Measurements from ENCODE around the gene PSTPIP1.

PSTPIP1 gene

GRCh38 chr15:77020348-77021087 lies 25.6 kb downstream of the PSTPIP1 start:
- DNase-seq = no peak

DNA sequence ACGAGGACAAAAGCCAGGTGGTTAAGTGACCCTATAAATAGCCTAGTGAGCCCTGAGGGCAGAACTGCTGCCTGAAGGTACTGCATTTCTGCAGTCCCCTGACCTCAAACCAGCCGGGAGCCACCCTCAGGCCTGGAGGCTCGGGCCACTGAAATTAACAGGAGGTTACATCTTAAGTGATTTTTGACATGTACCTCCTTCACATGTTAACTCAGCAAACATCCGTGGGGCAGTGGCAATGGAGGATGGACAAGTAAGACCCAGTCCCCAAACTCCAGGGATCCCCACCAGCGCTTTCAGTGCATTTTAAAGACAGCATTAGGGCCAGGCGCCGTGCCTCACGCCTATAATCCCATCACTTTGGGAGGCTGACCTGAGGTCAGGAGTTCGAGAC lies 26.2 kb downstream of the PSTPIP1 start:
- no peak for DNase-seq

DNA sequence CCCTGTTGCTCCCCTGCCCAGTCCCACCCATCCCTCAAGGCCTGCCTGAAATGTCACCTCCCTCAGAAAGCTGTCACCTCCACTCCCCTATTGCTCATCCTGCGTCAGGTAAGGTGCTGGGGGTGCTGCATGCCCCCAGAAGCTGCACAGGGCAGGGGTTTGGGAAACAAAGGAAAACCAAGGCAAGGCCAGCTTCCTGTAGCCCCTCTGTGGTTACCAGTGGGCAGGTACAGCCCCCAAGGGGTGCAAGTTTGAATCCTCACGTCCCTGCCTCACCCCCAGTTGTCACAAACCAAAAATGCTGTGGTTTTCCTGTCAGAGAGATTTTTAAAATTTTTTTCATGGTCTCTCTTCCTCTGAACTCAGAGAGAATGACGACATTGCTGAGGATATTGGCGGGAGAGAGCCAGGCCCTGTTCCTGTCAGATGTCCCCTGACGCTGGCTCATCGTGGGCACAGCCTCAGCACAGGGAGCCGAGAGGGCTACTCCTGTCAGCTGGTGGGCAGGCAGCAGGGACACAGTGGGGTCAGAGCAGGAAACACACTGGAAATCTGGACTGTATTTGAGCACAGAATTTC lies 27.0 kb downstream of the PSTPIP1 start:
- DNase-seq = peak; percentile 30

DNA sequence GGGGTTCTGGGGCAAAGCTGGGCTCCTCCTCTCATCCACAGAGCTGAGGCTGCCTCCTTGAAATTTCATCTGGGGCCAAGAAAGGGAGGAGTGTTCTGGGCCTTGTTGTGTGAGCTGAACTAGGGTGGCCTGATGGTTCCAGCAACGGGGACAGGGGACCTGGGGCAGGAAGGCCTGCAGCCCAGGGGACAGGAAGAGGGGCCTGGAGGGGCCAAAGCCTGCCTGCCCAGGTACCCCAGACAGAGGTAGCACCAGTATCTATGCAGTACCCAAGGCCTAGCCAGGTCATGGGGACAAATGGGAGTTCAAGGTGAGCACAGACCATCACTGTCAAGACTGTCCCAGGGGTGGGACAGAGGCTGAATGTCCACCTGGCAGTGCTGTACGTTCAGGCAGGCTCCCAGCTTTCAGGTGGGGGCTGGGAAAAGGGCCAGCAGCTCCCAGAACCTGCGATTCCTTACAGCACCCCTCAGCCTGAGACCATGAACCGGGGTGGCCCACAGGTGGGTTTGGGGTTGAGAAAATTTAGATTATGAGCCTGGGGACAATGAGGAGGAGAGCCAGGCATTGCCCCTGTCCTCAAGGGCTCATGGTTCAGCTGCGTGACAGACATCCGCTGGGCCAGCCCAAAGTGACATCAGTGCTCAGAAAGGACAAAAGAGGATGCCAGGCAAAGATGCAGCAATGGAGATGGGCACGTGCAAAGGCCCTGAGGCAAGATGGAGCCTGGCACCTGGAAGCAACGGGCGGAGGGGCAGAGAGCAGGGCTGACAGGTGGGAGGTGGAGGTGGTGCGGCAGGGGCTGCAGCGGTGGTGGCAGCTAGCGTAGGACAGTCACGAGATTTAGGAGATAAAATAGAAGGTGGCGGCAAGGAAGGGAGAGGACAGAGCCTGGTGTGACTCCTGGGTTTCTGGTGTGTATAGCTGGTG lies 28.0 kb downstream of the PSTPIP1 start:
- no peak for DNase-seq

DNA sequence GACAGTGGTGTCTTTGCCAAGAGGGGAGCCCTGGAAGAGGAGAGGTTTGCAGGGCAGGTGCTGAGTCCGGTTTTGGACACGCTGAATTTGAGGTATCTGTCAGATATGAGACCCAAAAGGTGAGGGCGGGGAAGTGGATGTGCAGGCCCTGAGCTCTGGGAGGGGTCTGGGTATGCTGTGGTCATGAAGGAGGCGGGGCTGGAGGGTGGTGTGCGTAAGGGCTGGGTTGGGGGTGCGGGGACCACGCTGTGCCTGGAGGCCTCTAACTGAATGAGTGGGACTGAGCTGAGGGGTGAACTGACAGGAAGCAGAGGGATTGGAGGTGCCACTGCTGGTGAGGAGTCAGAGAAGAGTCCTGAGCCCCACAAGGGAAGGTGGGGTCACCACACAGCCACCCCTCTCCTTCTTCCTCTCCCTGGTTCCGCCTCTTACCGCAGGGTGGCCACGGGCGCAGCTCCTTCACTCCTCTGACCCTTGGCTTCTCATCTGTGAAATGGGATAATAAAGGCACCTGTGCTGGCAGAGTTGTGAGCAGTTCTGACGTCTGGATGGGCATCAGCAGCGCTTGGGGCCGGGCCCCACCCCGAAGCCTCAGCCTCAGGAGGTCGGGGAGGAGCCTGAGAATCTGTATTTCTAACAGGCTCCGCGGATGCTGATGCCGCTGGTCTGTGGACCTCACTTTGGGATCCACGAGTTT lies 28.8 kb downstream of the PSTPIP1 start:
- no peak for DNase-seq

- peak; percentile 68 for DNase-seq
Measured at GRCh38 chr15:77024273-77025082, 29.6 kb downstream of the PSTPIP1 start.

DNA sequence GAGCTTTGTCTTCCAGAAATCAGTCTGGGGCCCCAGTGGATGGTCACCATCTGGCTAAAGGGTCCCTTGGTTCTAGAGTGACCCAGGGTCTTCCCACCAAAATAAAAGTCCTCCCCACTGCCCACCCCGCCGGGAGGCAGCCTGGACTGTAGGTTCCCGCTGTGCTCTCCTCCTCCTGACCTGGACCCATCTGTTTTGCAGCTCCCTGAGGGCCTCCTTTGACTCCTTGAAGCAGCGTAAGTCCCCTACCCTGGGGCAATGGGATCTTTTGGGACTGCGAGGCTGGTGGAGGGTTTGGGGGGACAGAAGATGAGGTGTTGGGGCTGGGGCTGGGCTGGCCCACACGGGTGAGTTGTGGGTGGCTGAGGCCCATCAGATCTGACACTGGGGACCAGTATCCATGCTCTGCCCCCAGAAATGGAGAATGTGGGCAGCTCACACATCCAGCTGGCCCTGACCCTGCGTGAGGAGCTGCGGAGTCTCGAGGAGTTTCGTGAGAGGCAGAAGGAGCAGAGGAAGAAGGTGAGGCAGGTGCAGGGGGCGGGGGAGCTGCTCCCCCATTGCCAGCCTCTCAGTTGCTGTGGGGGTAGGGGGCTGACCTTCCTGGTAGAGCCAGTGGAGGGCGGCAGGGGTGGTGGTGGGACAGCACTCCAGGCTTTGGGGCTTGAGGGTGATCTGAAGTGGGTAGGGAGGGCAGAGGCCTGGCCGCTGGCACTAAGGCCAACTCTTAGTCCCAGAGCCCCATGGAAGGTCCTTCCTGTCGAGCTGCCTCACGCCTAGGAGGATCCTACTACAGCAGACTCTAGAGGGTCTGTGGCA lies 30.4 kb downstream of the PSTPIP1 start:
- no peak for DNase-seq

GRCh38 chr15:77025941-77026411 lies 31.1 kb downstream of the PSTPIP1 start:
- no peak for DNase-seq

- no peak for DNase-seq
Measured at GRCh38 chr15:77026501-77027110, 31.7 kb downstream of the PSTPIP1 start.

DNA sequence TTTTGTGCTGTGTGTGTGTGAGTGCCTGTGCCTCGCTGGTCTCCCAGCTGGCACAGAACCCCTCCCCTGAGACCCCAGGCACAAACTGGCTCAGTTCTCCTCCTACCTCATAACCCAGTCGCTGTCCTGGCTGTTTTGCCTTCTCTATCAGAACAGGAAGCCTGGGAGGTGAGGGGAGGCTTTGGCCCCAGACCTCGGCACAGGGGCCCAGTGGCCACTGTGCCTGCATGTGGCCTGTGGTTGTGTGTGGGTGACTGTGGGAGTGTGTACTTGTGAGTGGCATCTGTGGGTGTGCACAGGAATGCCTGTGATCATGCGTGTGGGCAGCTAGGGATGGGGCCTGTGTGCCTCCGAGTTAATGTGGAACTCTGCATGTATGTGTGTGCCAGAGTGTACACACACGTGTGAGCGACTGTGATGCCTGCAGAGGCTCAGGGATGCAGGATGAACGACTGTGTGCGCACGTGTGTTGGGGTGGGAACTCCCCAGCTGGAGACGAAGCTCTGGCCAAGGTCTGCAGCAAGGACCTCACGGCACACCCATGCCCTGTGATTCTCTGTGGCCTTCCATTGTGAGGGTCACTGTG lies 32.3 kb downstream of the PSTPIP1 start:
- DNase-seq = no peak

GRCh38 chr15:77027697-77028450 lies 32.9 kb downstream of the PSTPIP1 start:
- no peak for DNase-seq

DNA sequence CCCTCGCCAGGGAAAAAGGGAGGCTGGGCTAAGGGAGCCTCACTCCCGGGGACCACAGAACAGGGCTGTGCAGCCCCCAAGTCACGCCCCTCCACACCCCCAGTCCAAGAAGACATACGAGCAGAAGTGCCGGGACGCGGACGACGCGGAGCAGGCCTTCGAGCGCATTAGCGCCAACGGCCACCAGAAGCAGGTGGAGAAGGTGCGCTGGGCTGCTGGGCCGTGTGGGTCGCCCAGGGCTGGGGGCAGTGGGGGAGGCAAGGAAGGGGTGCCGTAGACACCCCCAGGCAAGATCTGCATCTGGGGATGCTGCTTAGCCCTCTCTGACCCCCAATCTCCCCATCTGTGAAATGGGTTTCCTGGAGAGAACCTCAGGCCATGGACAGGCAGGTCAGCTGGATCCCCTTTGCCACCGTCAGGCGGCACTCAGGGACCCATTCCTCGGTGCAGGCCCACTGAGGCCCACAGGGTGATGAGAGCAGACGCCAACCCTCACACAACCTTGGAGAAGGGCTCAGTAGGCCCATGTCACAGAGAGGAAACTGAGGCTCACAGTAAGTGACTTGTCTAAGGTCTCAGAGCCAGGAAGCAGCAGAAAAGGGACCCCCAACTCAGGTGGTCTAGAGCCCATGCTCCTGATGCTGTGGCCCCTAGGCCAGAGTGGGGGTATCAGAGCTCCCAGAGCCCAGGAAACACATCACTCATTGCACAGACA lies 33.7 kb downstream of the PSTPIP1 start:
- no peak for DNase-seq

- DNase-seq = no peak
Measured at GRCh38 chr15:77029166-77030047, 34.5 kb downstream of the PSTPIP1 start.

DNA sequence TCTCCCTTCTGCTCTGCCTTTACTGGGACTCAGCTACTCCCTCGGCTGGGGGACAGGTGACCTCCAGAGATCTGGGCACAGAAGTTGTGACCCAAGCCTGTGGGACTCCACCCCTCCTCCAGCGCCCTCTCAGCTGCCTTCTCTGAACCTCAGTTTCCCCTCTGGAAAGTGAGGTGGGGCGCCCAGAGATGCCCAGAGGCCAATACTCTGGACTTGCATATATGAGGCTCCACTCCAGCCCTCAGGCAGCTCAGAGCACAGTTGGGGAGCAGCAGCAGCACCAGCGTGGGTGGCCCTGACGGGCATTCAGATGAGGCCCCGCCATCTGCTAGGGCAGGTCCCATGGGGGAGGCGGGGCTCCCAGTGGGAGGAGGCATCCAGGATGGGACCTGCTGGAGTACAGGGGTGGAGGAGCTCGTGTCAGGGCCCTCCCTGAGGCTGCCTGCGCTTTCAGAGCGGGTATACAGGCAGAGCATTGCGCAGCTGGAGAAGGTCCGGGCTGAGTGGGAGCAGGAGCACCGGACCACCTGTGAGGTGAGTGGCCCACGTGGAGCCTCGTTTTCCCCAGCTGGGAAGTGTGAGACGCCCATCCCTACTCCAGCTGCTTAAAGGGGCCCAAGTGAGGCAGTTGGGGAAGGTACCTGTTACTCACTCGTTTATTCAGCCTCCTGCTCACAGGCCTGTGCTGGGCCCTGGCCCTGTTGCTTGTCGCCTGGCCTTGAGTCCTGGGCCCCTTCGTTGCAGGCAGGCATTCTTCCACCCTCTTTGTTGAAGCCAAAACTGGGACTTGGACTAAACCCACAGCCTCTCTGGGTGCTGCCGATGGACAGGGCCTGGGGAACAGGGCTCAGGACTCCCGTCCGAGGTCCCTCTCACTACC lies 35.4 kb downstream of the PSTPIP1 start:
- no peak for DNase-seq

DNA sequence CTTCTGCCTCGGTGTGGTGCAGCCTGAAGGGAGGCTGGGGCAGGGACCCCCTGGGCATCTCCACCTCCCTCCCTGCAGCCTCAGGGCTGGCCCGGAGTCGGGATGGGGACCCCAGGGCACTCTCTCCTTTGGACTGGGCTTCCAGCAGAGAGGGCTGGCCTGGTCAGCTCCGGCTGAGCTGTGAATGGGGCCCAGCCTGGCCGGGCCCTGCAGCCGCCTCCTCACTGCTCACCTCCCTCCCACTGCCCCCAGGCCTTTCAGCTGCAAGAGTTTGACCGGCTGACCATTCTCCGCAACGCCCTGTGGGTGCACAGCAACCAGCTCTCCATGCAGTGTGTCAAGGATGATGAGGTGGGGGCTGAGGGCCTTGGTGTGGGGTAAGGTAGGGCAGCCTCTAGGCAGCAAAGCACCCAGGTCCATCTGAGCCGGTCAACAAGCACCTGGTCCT lies 36.0 kb downstream of the PSTPIP1 start:
- no peak for DNase-seq

GRCh38 chr15:77031376-77032050 lies 36.6 kb downstream of the PSTPIP1 start:
- peak; percentile 69 for DNase-seq
